ENCODE measurements around the gene CAPN3.

The CAPN3 gene

GRCh38 chr15:42453826-42454225 is 94.5 kb downstream of the CAPN3 start:
- no peak for TF ChIP-seq GABPA (IDR thresholded peaks at IDR 0.05; ENCODE audit: low read depth)
- no peak for TF ChIP-seq SPI1 (IDR thresholded peaks at IDR 0.05; ENCODE audit: borderline replicate concordance, low read depth)
- no peak for TF ChIP-seq REST (IDR thresholded peaks at IDR 0.05; ENCODE audit: insufficient replicate concordance, low read depth)
- TF ChIP-seq CTCF (IDR thresholded peaks at IDR 0.05; ENCODE audit: insufficient read depth, low read length), result no peak
- no peak for TF ChIP-seq POLR2AphosphoS5 (IDR thresholded peaks at IDR 0.05; ENCODE audit: low read depth)
- H3K4me3 ChIP-seq (replicated peaks; ENCODE audit: insufficient read depth, low read length), result no peak overlapping the region
- no peaks in the 10 kb centered on the region for H3K27me3 ChIP-seq (ENCODE audit: insufficient read depth, poor library complexity, severe bottlenecking)
- DNase-seq (ENCODE audit: low read depth in 1 of 2, low spot score in 1 of 2), result no peak
- H3K27ac ChIP-seq (replicated peaks), result no peak overlapping the region

- TF ChIP-seq GABPA (IDR thresholded peaks at IDR 0.05; ENCODE audit: low read depth), result no peak
- no peak for TF ChIP-seq REST (IDR thresholded peaks at IDR 0.05; ENCODE audit: insufficient replicate concordance, low read depth)
- TF ChIP-seq POLR2AphosphoS5 (IDR thresholded peaks at IDR 0.05; ENCODE audit: low read depth), result no peak
- no peak for TF ChIP-seq SPI1 (IDR thresholded peaks at IDR 0.05; ENCODE audit: borderline replicate concordance, low read depth)
- no peak for TF ChIP-seq CTCF (IDR thresholded peaks at IDR 0.05; ENCODE audit: insufficient read depth, low read length)
- Histone ChIP-seq H3K27me3 (ENCODE audit: insufficient read depth, poor library complexity, severe bottlenecking) (no peaks in the 10 kb centered on the region), H3K27ac (replicated peaks) (no peak overlapping the region), H3K4me3 (replicated peaks; ENCODE audit: insufficient read depth, low read length) (no peak overlapping the region)
- DNase-seq (ENCODE audit: low read depth in 1 of 2, low spot score in 1 of 2), result no peak
Measured at GRCh38 chr15:42456531-42456930, 97.2 kb downstream of the CAPN3 start.

- H3K27ac ChIP-seq (replicated peaks), result no peak overlapping the region
- no peak overlapping the region for H3K4me3 ChIP-seq (replicated peaks; ENCODE audit: insufficient read depth, low read length)
- no peak for DNase-seq (ENCODE audit: low read depth in 1 of 2, low spot score in 1 of 2)
- TF ChIP-seq REST (IDR thresholded peaks at IDR 0.05; ENCODE audit: insufficient replicate concordance, low read depth), result no peak
- TF ChIP-seq POLR2AphosphoS5 (IDR thresholded peaks at IDR 0.05; ENCODE audit: low read depth), result no peak
- no peak for TF ChIP-seq CTCF (IDR thresholded peaks at IDR 0.05; ENCODE audit: insufficient read depth, low read length)
- TF ChIP-seq SPI1 (IDR thresholded peaks at IDR 0.05; ENCODE audit: borderline replicate concordance, low read depth), result no peak
- TF ChIP-seq GABPA (IDR thresholded peaks at IDR 0.05; ENCODE audit: low read depth), result no peak
- H3K27me3 ChIP-seq (ENCODE audit: insufficient read depth, poor library complexity, severe bottlenecking), result no peaks in the 10 kb centered on the region
Measured at GRCh38 chr15:42456971-42457370, 97.7 kb downstream of the CAPN3 start.

Data from HL-60 (cell line).